MM.1S (cell line): ENCODE data around the gene SPEF1.

ENCODE experiments used
- DNase-seq: peaks from one replicate; pipeline ENCODE4 v3.0.0-alpha.2; 2015
- H2AFZ ChIP-seq: fragments of 300-600 bp; sonication (generic); 2 replicates; pipeline ENCODE4 v1.6.0; 2016; ENCODE audit warnings: antibody characterized with exemption, low read length
- H3F3A ChIP-seq: fragments of 300-600 bp; sonication (generic); 2 replicates; pipeline ENCODE4 v1.6.1; 2016; ENCODE audit warnings: mild to moderate bottlenecking, antibody characterized with exemption, low read length, moderate library complexity, mixed read lengths; ENCODE audit not compliant: insufficient read depth
- H3K27ac ChIP-seq: fragments of 300-600 bp; sonication (generic); 2 replicates; pipeline ENCODE4 v1.5.1; 2016; ENCODE audit warnings: mild to moderate bottlenecking, low read length
- H3K27me3 ChIP-seq: fragments of 300-600 bp; sonication (generic); replicated peaks from 2 replicates; pipeline ENCODE4 v1.6.0; 2016; ENCODE audit warnings: low read length; ENCODE audit not compliant: insufficient read depth
- H3K36me3 ChIP-seq: fragments of 300-600 bp; sonication (generic); replicated peaks from 2 replicates; pipeline ENCODE4 v1.6.1; 2016; ENCODE audit warnings: mild to moderate bottlenecking, low read length, mixed read lengths; ENCODE audit not compliant: insufficient read depth
- H3K4me1 ChIP-seq: fragments of 300-600 bp; sonication (generic); 2 replicates; pipeline ENCODE4 v1.6.1; 2016; ENCODE audit warnings: low read length, mixed read lengths
- H3K4me2 ChIP-seq: fragments of 300-600 bp; sonication (generic); 2 replicates; pipeline ENCODE4 v1.6.0; 2016; ENCODE audit warnings: low read depth, low read length
- H3K4me3 ChIP-seq: fragments of 300-600 bp; sonication (generic); 2 replicates; pipeline ENCODE4 v1.5.1; 2016; ENCODE audit warnings: low read length, mixed read lengths
- H3K79me2 ChIP-seq: fragments of 300-600 bp; sonication (generic); 2 replicates; pipeline ENCODE4 v1.6.1; 2016; ENCODE audit warnings: mixed run types, low read length, mixed read lengths
- H3K9ac ChIP-seq: fragments of 300-600 bp; sonication (generic); 2 replicates; pipeline ENCODE4 v1.6.1; 2016; ENCODE audit warnings: low read length, mixed read lengths
- H3K9me2 ChIP-seq: fragments of 300-600 bp; sonication (generic); replicated peaks from 2 replicates; pipeline ENCODE4 v1.6.1; 2016; ENCODE audit warnings: mild to moderate bottlenecking, low read length, mixed read lengths; ENCODE audit not compliant: insufficient read depth
- H3K9me3 ChIP-seq: fragments of 300-600 bp; sonication (generic); replicated peaks from 2 replicates; pipeline ENCODE4 v1.6.1; 2016; ENCODE audit warnings: mild to moderate bottlenecking, low read length, mixed read lengths; ENCODE audit not compliant: insufficient read depth
- H4K20me1 ChIP-seq: fragments of 300-600 bp; sonication (generic); 2 replicates; pipeline ENCODE4 v1.6.1; 2016; ENCODE audit warnings: mild to moderate bottlenecking, low read length, moderate library complexity, mixed read lengths; ENCODE audit not compliant: insufficient read depth
- CTCF ChIP-seq: fragments of 300-600 bp; sonication (generic); IDR thresholded peaks from 2 replicates; pipeline ENCODE4 v1.5.1; 2016; ENCODE audit warnings: antibody characterized with exemption, low read length, mixed read lengths
- EZH2 ChIP-seq: fragments of 300-600 bp; sonication (generic); optimal IDR thresholded peaks from 2 replicates; pipeline ENCODE3; 2017; ENCODE audit warnings: low read depth, mild to moderate bottlenecking, antibody characterized with exemption, low read length, mixed read lengths
- EZH2phosphoT487 ChIP-seq: fragments of 300-600 bp; sonication (generic); IDR thresholded peaks from 2 replicates; pipeline ENCODE4 v1.6.1; 2018; ENCODE audit warnings: antibody characterized with exemption, low read length

SPEF1 gene

GRCh38 chr20:3804254-3804751, 23.1 kb upstream of the SPEF1 start:
- no peak overlapping the region for H3K27ac ChIP-seq

GRCh38 chr20:3803854-3804253, 22.6 kb upstream of the SPEF1 start:
- Histone ChIP-seq H3K27me3 (no peaks in the 10 kb centered on the region), H4K20me1 (no peaks in the 10 kb centered on the region), H3K27ac (no peak overlapping the region), H3K9me3 (no peaks in the 10 kb centered on the region), H3K9ac (no peak overlapping the region), H3K4me3 (no peak overlapping the region), H3K9me2 (no peaks in the 10 kb centered on the region), H3K79me2 (peaks cover 29% of the 10 kb centered on the region), H3K36me3 (peaks cover 3% of the 10 kb centered on the region), H3K4me1 (peaks cover 16% of the 10 kb centered on the region), H3F3A (no peaks in the 10 kb centered on the region; the same call in 1 of the 2 replicates), H3K4me2 (no peak overlapping the region), H2AFZ (no peak overlapping the region)
- DNase-seq: no peak
- TF ChIP-seq EZH2phosphoT487: no peak
- no peak for TF ChIP-seq EZH2
- no peak for TF ChIP-seq CTCF

More at GRCh38 chr20:3804254-3804751, 23.1 kb upstream of the SPEF1 start:
- H3K9ac ChIP-seq: no peak overlapping the region
- TF ChIP-seq CTCF: no peak
- TF ChIP-seq EZH2: no peak
- TF ChIP-seq EZH2phosphoT487: no peak
- no peak overlapping the region for H2AFZ ChIP-seq
- H3K9me3 ChIP-seq: no peaks in the 10 kb centered on the region
- H3K9me2 ChIP-seq: no peaks in the 10 kb centered on the region
- H3K4me3 ChIP-seq: no peak overlapping the region
- no peaks in the 10 kb centered on the region; the same call in 1 of the 2 replicates for H3F3A ChIP-seq
- no peak overlapping the region for H3K4me2 ChIP-seq
- no peaks in the 10 kb centered on the region for H4K20me1 ChIP-seq
- peaks cover 12% of the 10 kb centered on the region for H3K4me1 ChIP-seq
- DNase-seq: no peak
- H3K27me3 ChIP-seq: no peaks in the 10 kb centered on the region
- H3K36me3 ChIP-seq: peaks cover 3% of the 10 kb centered on the region
- H3K79me2 ChIP-seq: peaks cover 24% of the 10 kb centered on the region

GRCh38 chr20:3803289-3803688, 22.0 kb upstream of the SPEF1 start:
- H3K4me1 ChIP-seq: peaks cover 22% of the 10 kb centered on the region

More at GRCh38 chr20:3803289-3803688, 22.0 kb upstream of the SPEF1 start:
- Histone ChIP-seq H3K4me2 (no peak overlapping the region), H4K20me1 (no peaks in the 10 kb centered on the region), H3K79me2 (peaks cover 34% of the 10 kb centered on the region), H3F3A (peaks cover 5% of the 10 kb centered on the region), H3K27ac (no peak overlapping the region), H3K36me3 (peaks cover 3% of the 10 kb centered on the region), H3K9me2 (no peaks in the 10 kb centered on the region), H3K27me3 (no peaks in the 10 kb centered on the region), H3K9me3 (no peaks in the 10 kb centered on the region), H3K9ac (no peak overlapping the region), H2AFZ (no peak overlapping the region), H3K4me3 (no peak overlapping the region)
- no peak for DNase-seq
- no peak for TF ChIP-seq EZH2phosphoT487
- TF ChIP-seq CTCF: no peak
- TF ChIP-seq EZH2: no peak
